HCT116 (cell line): ENCODE data around the gene HNRNPUL2. TPM values are rescaled to one million over a fixed set of nuclear protein-coding genes. Genes with fewer than 3 reads are reported as not detected.

Experiments
- ATAC-seq: fragments of 200-7000 bp; cut with Tn5 transposase; 2 replicates; pipeline ENCODE4 v1.9.1; 2020; ENCODE audit warnings: mild to moderate bottlenecking, moderate library complexity
- BruUV-seq: library from RNA; stranded (reverse); fragments of 400-500 nt; replicated peaks from 2 replicates; lab custom pipeline; 2021; lab: Mats Ljungman, UMichigan
- CTCF ChIA-PET: fragments of 300-600 bp; sonication (Branson Sonifier 250); formaldehyde crosslinking; loops from one replicate; lab custom pipeline; 2021; ENCODE audit warnings: antibody characterized with exemption; lab: Charles Lee
- POLR2A ChIA-PET: fragments of 300-600, 350-600 bp; sonication (Branson Sonifier 250); formaldehyde crosslinking; loops from one replicate; lab custom pipeline; 2021; ENCODE audit warnings: antibody characterized with exemption; lab: Charles Lee
- RAD21 ChIA-PET, 2 experiments: fragments of 300-600 bp; sonication (Branson Sonifier 250); formaldehyde crosslinking; loops; one replicate each; lab custom pipeline; 2023; ENCODE audit warnings: low total read pairs in 2 of 2; ENCODE audit not compliant: uncharacterized antibody in 2 of 2, unreplicated experiment in 2 of 2, low non-redundant PET in 1 of 2; lab: Charles Lee
- DNase-seq: peaks from one replicate; pipeline ENCODE4 v3.0.0-alpha.2; 2010; ENCODE audit warnings: low read depth, low spot score
- H2AFZ ChIP-seq: fragments of 200-600 bp; shearing (Covaris generic), sonication (generic); 2 replicates; pipeline ENCODE4 v1.6.1; 2017; ENCODE audit warnings: low read depth, mixed run types, mixed read lengths, antibody characterized with exemption, low read length; ENCODE audit not compliant: poor library complexity, severe bottlenecking
- H3K27ac ChIP-seq: 2 replicates; pipeline ENCODE4 v1.5.1; 2012; ENCODE audit warnings: low read depth, low read length
- H3K27me3 ChIP-seq: fragments of 200-600 bp; sonication (generic); 2 replicates; pipeline ENCODE4 v1.6.1; 2016; ENCODE audit warnings: mixed run types, low read length, mixed read lengths; ENCODE audit not compliant: insufficient read depth
- H3K36me3 ChIP-seq, 2 experiments: fragments of 200-500 bp in 1 of 2; fragments of 200-600 bp in 1 of 2; sonication (Bioruptor generic) in 1 of 2; sonication (generic) in 1 of 2; 2 replicates each; pipeline versions ENCODE4 v1.5.1 to v1.6.1; 2014 to 2016; ENCODE audit warnings: low read length in 2 of 2, inconsistent platforms in 1 of 2, mixed read lengths in 1 of 2, mixed run types in 1 of 2; ENCODE audit not compliant: insufficient read depth in 2 of 2, control insufficient read depth in 1 of 2
- H3K4me1 ChIP-seq, 2 experiments: fragments of 200-600 bp in 1 of 2; sonication (generic) in 1 of 2; 2 replicates each; pipeline versions ENCODE4 v1.5.1 to v1.6.1; 2012 to 2017; ENCODE audit warnings: low read length in 2 of 2, inconsistent platforms in 1 of 2, mild to moderate bottlenecking in 1 of 2, mixed read lengths in 1 of 2, mixed run types in 1 of 2, moderate library complexity in 1 of 2; ENCODE audit not compliant: insufficient read depth in 2 of 2, control insufficient read depth in 1 of 2
- H3K4me2 ChIP-seq: fragments of 200-600 bp; sonication (generic); 2 replicates; pipeline ENCODE4 v1.6.1; 2017; ENCODE audit warnings: mixed run types, low read length, mixed read lengths
- H3K4me3 ChIP-seq, 2 experiments: fragments of 200-600 bp in 1 of 2; sonication (generic) in 1 of 2; replicated peaks in 1 of 2; 2 replicates each; pipeline ENCODE4 v1.5.1; 2011 to 2016; ENCODE audit warnings: low read length in 2 of 2, control low read depth in 1 of 2, low read depth in 1 of 2, mild to moderate bottlenecking in 1 of 2, mixed read lengths in 1 of 2, mixed run types in 1 of 2
- H3K79me2 ChIP-seq: fragments of 200-600 bp; sonication (generic); 2 replicates; pipeline ENCODE4 v1.6.1; 2017; ENCODE audit warnings: mild to moderate bottlenecking, mixed run types, low read length, moderate library complexity, mixed read lengths; ENCODE audit not compliant: insufficient read depth
- H3K9ac ChIP-seq: fragments of 200-600 bp; sonication (generic); 2 replicates; pipeline ENCODE4 v1.6.1; 2016; ENCODE audit warnings: low read length, mixed read lengths
- H3K9me2 ChIP-seq: fragments of 200-600 bp; sonication (generic), shearing (Covaris generic); 2 replicates; pipeline ENCODE4 v1.6.1; 2017; ENCODE audit warnings: mixed run types, mild to moderate bottlenecking, moderate library complexity; ENCODE audit not compliant: insufficient read depth
- H3K9me3 ChIP-seq, 2 experiments: fragments of 200-500 bp in 1 of 2; fragments of 200-600 bp in 1 of 2; sonication (Bioruptor generic) in 1 of 2; sonication (generic) in 1 of 2; 2 replicates each; pipeline ENCODE4 v1.6.1; 2014 to 2017; ENCODE audit warnings: low read length in 2 of 2, mixed read lengths in 2 of 2, inconsistent platforms in 1 of 2, low read depth in 1 of 2, mild to moderate bottlenecking in 1 of 2, mixed run types in 1 of 2, moderate library complexity in 1 of 2; ENCODE audit not compliant: control insufficient read depth in 1 of 2, insufficient read depth in 1 of 2
- H4K20me1 ChIP-seq: fragments of 200-600 bp; sonication (generic), shearing (Covaris generic); 2 replicates; pipeline ENCODE4 v1.6.1; 2017; ENCODE audit warnings: mixed run types, mild to moderate bottlenecking, moderate library complexity; ENCODE audit not compliant: insufficient read depth
- FOSL1 ChIP-seq: IDR thresholded peaks from 2 replicates; pipeline ENCODE4 v1.6.1; 2012; ENCODE audit warnings: low read depth
- SRF ChIP-seq: IDR thresholded peaks from 2 replicates; pipeline ENCODE4 v1.6.1; 2012; ENCODE audit warnings: low read depth
- YY1 ChIP-seq: IDR thresholded peaks from 2 replicates; pipeline ENCODE4 v1.6.1; 2011; ENCODE audit warnings: low read length, low read depth, moderate library complexity, mild to moderate bottlenecking; ENCODE audit not compliant: insufficient replicate concordance; ENCODE audit errors: extremely low read depth
- intact Hi-C: fragments of 100-400 bp; cut with micrococcal nuclease; formaldehyde crosslinking; loops from 2 replicates; pipeline ENCODE4 v1.10.0; 2022
- total RNA-seq: library from RNA; stranded (reverse); gene quantifications from one replicate; pipeline ENCODE4 v1.2.1, GENCODE V29; 2021; ENCODE audit not compliant: unreplicated experiment
- TF ChIP-seq, protein P1 (sequence below): IDR thresholded peaks from 2 replicates; pipeline ENCODE4 v1.6.1; 2011; ENCODE audit warnings: mild to moderate bottlenecking, low read length, moderate library complexity; ENCODE audit not compliant: insufficient replicate concordance; ENCODE audit errors: extremely low read depth

The HNRNPUL2 gene
- total RNA-seq, 1 experiment from 2014 or later = 45.8 TPM

DNA sequence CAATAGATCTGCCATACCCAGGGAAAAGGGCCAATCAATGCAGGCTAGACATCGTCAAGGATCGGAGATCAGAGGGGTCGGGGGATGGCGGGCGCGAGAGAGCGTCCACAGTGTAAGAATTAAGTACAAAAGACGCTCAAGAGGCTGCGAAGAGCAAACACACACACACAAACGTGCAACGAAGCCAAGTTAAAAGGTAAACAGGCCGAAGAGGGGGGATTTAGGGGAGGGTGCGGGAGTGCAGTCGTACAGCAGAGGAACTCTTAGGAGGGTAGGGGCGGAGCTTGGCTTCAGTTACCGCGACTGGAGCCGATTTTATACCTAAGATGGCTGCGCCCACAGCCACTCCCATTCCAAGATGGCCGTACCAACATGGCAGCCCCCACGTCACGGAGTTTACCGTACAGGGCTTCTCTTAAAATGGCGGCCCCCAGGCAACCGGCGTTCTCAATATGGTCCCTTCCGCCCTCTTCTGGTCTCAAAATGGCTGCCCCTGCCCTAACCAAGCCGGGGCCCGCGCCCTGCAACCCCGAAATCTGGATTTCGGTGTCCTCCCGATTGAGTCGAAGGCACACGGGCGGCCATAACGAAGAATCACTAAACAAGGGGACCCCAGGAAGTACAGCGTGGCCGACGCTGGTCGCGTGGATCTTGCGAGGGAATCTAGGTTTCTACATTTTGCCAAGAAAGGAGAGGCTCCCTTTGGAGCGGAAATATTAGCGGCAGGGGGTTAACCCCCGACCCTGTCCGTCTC lies 17.8 kb downstream of the HNRNPUL2 start:
- Histone ChIP-seq H3K27me3 (no peaks in the 10 kb centered on the region), H3K9me2 (no peaks in the 10 kb centered on the region), H2AFZ (no peak overlapping the region), H3K36me3 (peaks cover 24 to 44% of the 10 kb centered on the region in 2 experiments), H3K9me3 (no peaks in the 10 kb centered on the region), H3K4me3 (no peak overlapping the region), H3K4me1 (peaks cover 5 to 20% of the 10 kb centered on the region in 2 experiments), H3K9ac (no peak overlapping the region), H3K4me2 (no peak overlapping the region), H3K79me2 (peaks cover 24% of the 10 kb centered on the region), H4K20me1 (no peaks in the 10 kb centered on the region), H3K27ac (no peak overlapping the region)
- no peak for ATAC-seq
- no peak for DNase-seq
- intact Hi-C loops = no loop called here
- ChIA-PET CTCF (no interaction called here), RAD21 (no interaction called here), POLR2A (interaction anchor here (0.9 kb wide), 1 partner anchor 41 kb away, joined by 3 read pairs; no protein-coding TSS in a partner anchor)
- TF ChIP-seq FOSL1 (no peak), YY1 (peak; percentile 75)
- no TSS peak for BruUV-seq

DNA sequence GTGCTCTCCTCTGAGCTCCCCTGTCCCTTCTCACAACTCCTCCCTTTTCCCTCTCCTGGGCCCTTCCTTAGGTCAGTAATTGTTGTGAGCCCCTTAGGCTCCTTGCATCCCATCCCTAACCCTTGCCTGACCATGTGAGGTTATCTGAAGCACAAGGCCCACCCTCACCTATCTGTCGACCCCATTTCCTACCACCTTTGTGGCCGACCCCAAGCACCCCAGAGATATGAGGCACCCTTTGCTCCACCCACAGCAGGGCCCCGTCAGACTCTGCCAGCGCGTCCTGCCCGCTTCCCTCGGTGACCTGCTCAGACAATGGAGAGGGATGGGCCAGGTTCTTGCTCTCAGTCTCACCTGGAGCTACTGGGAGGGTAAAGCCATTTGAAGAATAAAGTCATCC lies 18.5 kb downstream of the HNRNPUL2 start:
- H3K36me3 ChIP-seq = peaks cover 18 to 40% of the 10 kb centered on the region in 2 experiments
- TF ChIP-seq, protein P1, sequence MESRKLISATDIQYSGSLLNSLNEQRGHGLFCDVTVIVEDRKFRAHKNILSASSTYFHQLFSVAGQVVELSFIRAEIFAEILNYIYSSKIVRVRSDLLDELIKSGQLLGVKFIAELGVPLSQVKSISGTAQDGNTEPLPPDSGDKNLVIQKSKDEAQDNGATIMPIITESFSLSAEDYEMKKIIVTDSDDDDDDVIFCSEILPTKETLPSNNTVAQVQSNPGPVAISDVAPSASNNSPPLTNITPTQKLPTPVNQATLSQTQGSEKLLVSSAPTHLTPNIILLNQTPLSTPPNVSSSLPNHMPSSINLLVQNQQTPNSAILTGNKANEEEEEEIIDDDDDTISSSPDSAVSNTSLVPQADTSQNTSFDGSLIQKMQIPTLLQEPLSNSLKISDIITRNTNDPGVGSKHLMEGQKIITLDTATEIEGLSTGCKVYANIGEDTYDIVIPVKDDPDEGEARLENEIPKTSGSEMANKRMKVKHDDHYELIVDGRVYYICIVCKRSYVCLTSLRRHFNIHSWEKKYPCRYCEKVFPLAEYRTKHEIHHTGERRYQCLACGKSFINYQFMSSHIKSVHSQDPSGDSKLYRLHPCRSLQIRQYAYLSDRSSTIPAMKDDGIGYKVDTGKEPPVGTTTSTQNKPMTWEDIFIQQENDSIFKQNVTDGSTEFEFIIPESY = no peak
- TF ChIP-seq SRF = no peak
- RAD21 ChIA-PET = no interaction called here
- POLR2A ChIA-PET = interaction anchor here (0.9 kb wide), 1 partner anchor 40 kb away, joined by 3 read pairs; no protein-coding TSS in a partner anchor
- H3K4me3 ChIP-seq = no peak overlapping the region
- CTCF ChIA-PET = no interaction called here
- intact Hi-C loops = no loop called here
- BruUV-seq = no TSS peak
- no peak overlapping the region for H2AFZ ChIP-seq
- H3K4me2 ChIP-seq = no peak overlapping the region
- no peaks in the 10 kb centered on the region for H4K20me1 ChIP-seq
- H3K27ac ChIP-seq = no peak overlapping the region
- H3K27me3 ChIP-seq = no peaks in the 10 kb centered on the region
- H3K9ac ChIP-seq = no peak overlapping the region
- no peak for DNase-seq
- H3K9me3 ChIP-seq = no peaks in the 10 kb centered on the region
- peaks cover 5 to 20% of the 10 kb centered on the region in 2 experiments for H3K4me1 ChIP-seq
- H3K79me2 ChIP-seq = peaks cover 20% of the 10 kb centered on the region
- H3K9me2 ChIP-seq = no peaks in the 10 kb centered on the region
- ATAC-seq = no peak
